Measurements from ENCODE around the gene ZC3H4.

GRCh38 chr19:47068246-47068645, 45.3 kb downstream of the ZC3H4 start:
- TF ChIP-seq CTCF (conservative IDR thresholded peaks at IDR 0.05) (no peak), ZFX (IDR thresholded peaks at IDR 0.05) (no peak)

Measured in C4-2B (cell line).